ENCODE results near the gene GPX3. TPM values are rescaled to one million over a fixed set of nuclear protein-coding genes. Genes with fewer than 3 reads are reported as not detected.

The GPX3 gene
- total RNA-seq, 1 experiment from 2014 or later = 380 TPM

Other genes starting within 250 kb of the GPX3 start
- gene SMIM3, start 241.8 kb upstream of the GPX3 start, total RNA-seq (2014; rRNA removed; shearing (Covaris generic)) = 47.6 and 53.9 TPM in 2 replicates
- not detected in 2 replicates for gene IRGM, start 174.1 kb upstream of the GPX3 start, total RNA-seq (2014; rRNA removed; shearing (Covaris generic))
- 4.3 and 5.7 TPM in 2 replicates for gene ZNF300, start 115.6 kb upstream of the GPX3 start, total RNA-seq (2014; rRNA removed; shearing (Covaris generic))
- 38.7 and 41.9 TPM in 2 replicates for gene TNIP1, start 60.4 kb downstream of the GPX3 start, total RNA-seq (2014; rRNA removed; shearing (Covaris generic))
- gene ANXA6, start 137.2 kb downstream of the GPX3 start, total RNA-seq (2014; rRNA removed; shearing (Covaris generic)) = 113 and 131 TPM in 2 replicates
- 4.9 and 7.2 TPM in 2 replicates for gene CCDC69, start 203.5 kb downstream of the GPX3 start, total RNA-seq (2014; rRNA removed; shearing (Covaris generic))
- 13.7 and 16.2 TPM in 2 replicates for gene GM2A, start 232.6 kb downstream of the GPX3 start, total RNA-seq (2014; rRNA removed; shearing (Covaris generic))

Measured in H4 (cell line).